MCF 10A (cell line): ENCODE measurements around the gene GIT2. TPM values are rescaled to one million over a fixed set of nuclear protein-coding genes. Genes with fewer than 3 reads are reported as not detected.

Source experiments
- BruUV-seq: library from RNA; stranded (reverse); fragments of 400-500 nt; replicated peaks from 2 replicates; lab custom pipeline; 2021; lab: Mats Ljungman, UMichigan
- CTCF ChIA-PET: fragments of 300-600 bp; sonication (Branson Sonifier 250); formaldehyde crosslinking; extraction: SDS; loops from one replicate; lab custom pipeline; 2021; ENCODE audit warnings: antibody characterized with exemption, inconsistent platforms; lab: Yijun Ruan, JAX
- POLR2A ChIA-PET: fragments of 300-600, 350-650 bp; sonication (Branson Sonifier 250); formaldehyde crosslinking; extraction: SDS; loops from one replicate; lab custom pipeline; 2020; ENCODE audit warnings: antibody characterized with exemption, inconsistent platforms; lab: Yijun Ruan, JAX
- DNase-seq: peaks from one replicate; pipeline ENCODE4 v3.0.0-alpha.2; 2018; ENCODE audit not compliant: unreplicated experiment
- H3K27ac Mint-ChIP-seq: one replicate; pipeline ENCODE4 v1.8.0; 2022; ENCODE audit warnings: mild to moderate bottlenecking, low read depth, mixed read lengths; ENCODE audit not compliant: unreplicated experiment
- H3K27me3 Mint-ChIP-seq: one replicate; pipeline ENCODE4 v1.8.0; 2022; ENCODE audit warnings: mixed read lengths; ENCODE audit not compliant: insufficient read depth, unreplicated experiment
- H3K36me3 Mint-ChIP-seq: one replicate; pipeline ENCODE4 v1.8.0; 2022; ENCODE audit warnings: mild to moderate bottlenecking, moderate library complexity, mixed read lengths; ENCODE audit not compliant: insufficient read depth, unreplicated experiment
- H3K4me1 Mint-ChIP-seq: one replicate; pipeline ENCODE4 v1.8.0; 2022; ENCODE audit warnings: mixed read lengths; ENCODE audit not compliant: insufficient read depth, unreplicated experiment
- H3K4me3 Mint-ChIP-seq: one replicate; pipeline ENCODE4 v1.8.0; 2022; ENCODE audit warnings: mild to moderate bottlenecking, moderate library complexity, mixed read lengths; ENCODE audit not compliant: unreplicated experiment
- H3K9me3 Mint-ChIP-seq: one replicate; pipeline ENCODE4 v1.8.0; 2022; ENCODE audit warnings: mixed read lengths; ENCODE audit not compliant: unreplicated experiment
- CTCF ChIP-seq: fragments of 200-600 bp; IDR thresholded peaks from one replicate; pipeline ENCODE4 v1.8.0; 2022; ENCODE audit warnings: antibody characterized with exemption, mild to moderate bottlenecking; ENCODE audit not compliant: unreplicated experiment
- intact Hi-C: fragments of 100-400 bp; cut with micrococcal nuclease; formaldehyde crosslinking; loops from 2 replicates; pipeline ENCODE4 v1.14.1; 2022
- total RNA-seq: library from RNA; stranded (reverse); gene quantifications from 2 replicates; pipeline ENCODE4 v1.2.3, GENCODE V29; 2022

Gene GIT2
- total RNA-seq, 1 experiment from 2014 or later: 30.0 TPM

- peaks cover 12% of the 10 kb centered on the region for H3K4me1 Mint-ChIP-seq
- intact Hi-C loops: no loop called here
- POLR2A ChIA-PET: no interaction called here
Measured at GRCh38 chr12:109946913-109947312, 49.3 kb downstream of the GIT2 start.

GRCh38 chr12:109946505-109946904 lies 49.7 kb downstream of the GIT2 start:
- Mint-ChIP-seq H3K27ac (no peak overlapping the region), H3K4me3 (no peak overlapping the region)
- BruUV-seq: no TSS peak

More at GRCh38 chr12:109946913-109947312, 49.3 kb downstream of the GIT2 start:
- CTCF ChIA-PET: no interaction called here
- no TSS peak for BruUV-seq
- Mint-ChIP-seq H3K36me3 (peaks cover 66% of the 10 kb centered on the region), H3K27me3 (no peaks in the 10 kb centered on the region), H3K27ac (no peak overlapping the region), H3K9me3 (no peaks in the 10 kb centered on the region), H3K4me3 (no peak overlapping the region)
- DNase-seq: no peak
- no peak for TF ChIP-seq CTCF

GRCh38 chr12:109944561-109945359 lies 51.4 kb downstream of the GIT2 start:
- Mint-ChIP-seq H3K9me3 (no peaks in the 10 kb centered on the region), H3K4me3 (no peak overlapping the region), H3K4me1 (no peaks in the 10 kb centered on the region), H3K36me3 (peaks cover 47% of the 10 kb centered on the region), H3K27me3 (no peaks in the 10 kb centered on the region), H3K27ac (no peak overlapping the region)
- no TSS peak for BruUV-seq
- CTCF ChIA-PET: interaction anchor here (0.7 to 1.1 kb wide), 3 partner anchors 11 to 398 kb away, joined by 3 to 4 read pairs (median 3); no protein-coding TSS in a partner anchor
- TF ChIP-seq CTCF: no peak
- POLR2A ChIA-PET: interaction anchor here (0.9 to 1.1 kb wide), 2 partner anchors 11 kb away, joined by 3 to 6 read pairs; no protein-coding TSS in a partner anchor
- no peak for DNase-seq
- intact Hi-C loops: no loop called here

More at GRCh38 chr12:109946505-109946904, 49.7 kb downstream of the GIT2 start:
- H3K36me3 Mint-ChIP-seq: peaks cover 62% of the 10 kb centered on the region
- no peaks in the 10 kb centered on the region for H3K27me3 Mint-ChIP-seq
- peaks cover 8% of the 10 kb centered on the region for H3K4me1 Mint-ChIP-seq
- no peak for DNase-seq
- TF ChIP-seq CTCF: no peak
- POLR2A ChIA-PET: no interaction called here
- H3K9me3 Mint-ChIP-seq: no peaks in the 10 kb centered on the region
- intact Hi-C loops: no loop called here
- CTCF ChIA-PET: interaction anchor here (0.6 kb wide), 1 partner anchor 1210 kb away, joined by 3 read pairs; no protein-coding TSS in a partner anchor

GRCh38 chr12:109943811-109944210 lies 52.4 kb downstream of the GIT2 start:
- intact Hi-C loops: no loop called here
- no TSS peak for BruUV-seq
- POLR2A ChIA-PET: no interaction called here
- no peak overlapping the region for H3K4me3 Mint-ChIP-seq
- DNase-seq: no peak
- H3K36me3 Mint-ChIP-seq: peaks cover 47% of the 10 kb centered on the region
- no peak for TF ChIP-seq CTCF
- no peak overlapping the region for H3K27ac Mint-ChIP-seq
- H3K27me3 Mint-ChIP-seq: no peaks in the 10 kb centered on the region
- H3K4me1 Mint-ChIP-seq: no peaks in the 10 kb centered on the region
- CTCF ChIA-PET: interaction anchor here (1.1 kb wide), 1 partner anchor 33 kb away, joined by 3 read pairs; no protein-coding TSS in a partner anchor
- H3K9me3 Mint-ChIP-seq: no peaks in the 10 kb centered on the region
